Activated T-helper 17 cell treated with anti-CD3 and anti-CD28 coated beads, Interleukin-2, amount 50 U/mL, for 72 hours (primary cell): ENCODE data around the gene FOXP4. TPM values are rescaled to one million over a fixed set of nuclear protein-coding genes. Genes with fewer than 3 reads are reported as not detected.

ENCODE experiments used
- ATAC-seq: fragments of 150-1000 bp; cut with Tn5 transposase; replicated peaks from 2 replicates; pipeline ENCODE4 v1.10.0; 2021; ENCODE audit warnings: mild to moderate bottlenecking, moderate library complexity
- H3K27ac Mint-ChIP-seq: one replicate; pipeline ENCODE4 v1.8.0; 2022; ENCODE audit warnings: mixed read lengths
- H3K27me3 Mint-ChIP-seq: one replicate; pipeline ENCODE4 v1.8.0; 2022; ENCODE audit warnings: mixed read lengths
- H3K36me3 Mint-ChIP-seq: one replicate; pipeline ENCODE4 v1.8.0; 2022; ENCODE audit warnings: low read depth, mild to moderate bottlenecking, mixed read lengths
- H3K4me1 Mint-ChIP-seq: one replicate; pipeline ENCODE4 v1.8.0; 2022; ENCODE audit warnings: mixed read lengths
- H3K4me3 Mint-ChIP-seq: one replicate; pipeline ENCODE4 v1.8.0; 2022; ENCODE audit warnings: mild to moderate bottlenecking, mixed read lengths
- H3K9me3 Mint-ChIP-seq: one replicate; pipeline ENCODE4 v1.8.0; 2022; ENCODE audit warnings: mixed read lengths
- total RNA-seq, 2 donors: library from RNA; stranded (reverse); gene quantifications; one replicate each; pipeline ENCODE4 v1.2.3, GENCODE V29; 2022

Gene FOXP4
- total RNA-seq, 2 donors from 2014 or later, result 8.7 to 11.6 TPM

DNA sequence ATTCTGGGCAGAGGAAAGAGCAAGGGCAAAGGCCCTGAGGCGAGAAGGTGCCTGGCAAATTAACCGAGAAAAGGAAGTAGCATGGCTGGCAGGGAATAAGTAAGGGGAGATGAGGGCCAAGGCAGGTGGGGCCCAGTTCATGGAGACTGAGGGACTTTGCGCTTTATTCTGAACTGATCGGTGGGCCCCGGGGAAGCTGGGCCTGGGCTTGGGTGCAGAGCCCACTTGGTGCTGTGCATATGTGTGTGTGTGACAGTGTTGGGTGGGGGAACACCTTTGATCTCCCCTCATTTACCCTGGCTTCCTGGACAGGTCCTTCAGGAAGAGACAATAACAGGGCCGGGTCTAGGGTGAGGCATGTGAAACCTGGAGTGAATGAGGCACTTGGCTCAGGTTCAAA is 89.2 kb downstream of the FOXP4 start:
- H3K4me1 Mint-ChIP-seq, result no peaks in the 10 kb centered on the region
- H3K27ac Mint-ChIP-seq, result no peak overlapping the region
- no peaks in the 10 kb centered on the region for H3K9me3 Mint-ChIP-seq
- H3K27me3 Mint-ChIP-seq, result peaks cover 42% of the 10 kb centered on the region
- no peaks in the 10 kb centered on the region for H3K36me3 Mint-ChIP-seq
- no peak for ATAC-seq
- no peak overlapping the region for H3K4me3 Mint-ChIP-seq

DNA sequence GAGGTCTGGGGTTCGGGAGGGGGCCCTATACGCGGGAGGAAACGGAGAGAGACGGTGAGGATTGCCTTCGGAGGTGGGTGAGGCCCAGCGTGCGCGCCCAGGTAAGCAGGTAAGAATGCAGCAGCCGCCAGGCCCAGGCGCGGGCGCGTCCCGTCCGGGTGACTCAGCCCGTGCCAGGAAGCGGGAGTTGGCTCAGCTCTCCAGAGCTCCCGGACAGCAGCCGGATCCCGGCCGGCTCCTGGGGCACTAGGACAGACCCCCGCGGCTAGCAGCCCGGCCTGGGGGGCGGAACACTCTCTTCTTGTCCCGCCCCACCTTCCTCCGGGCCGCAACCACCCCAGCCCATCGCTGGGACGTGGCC is 90.6 kb downstream of the FOXP4 start:
- Mint-ChIP-seq H3K4me1 (no peaks in the 10 kb centered on the region), H3K27me3 (peaks cover 35% of the 10 kb centered on the region), H3K36me3 (no peaks in the 10 kb centered on the region), H3K4me3 (peak overlapping the region; percentile 29), H3K9me3 (no peaks in the 10 kb centered on the region), H3K27ac (no peak overlapping the region)
- no peak for ATAC-seq

DNA sequence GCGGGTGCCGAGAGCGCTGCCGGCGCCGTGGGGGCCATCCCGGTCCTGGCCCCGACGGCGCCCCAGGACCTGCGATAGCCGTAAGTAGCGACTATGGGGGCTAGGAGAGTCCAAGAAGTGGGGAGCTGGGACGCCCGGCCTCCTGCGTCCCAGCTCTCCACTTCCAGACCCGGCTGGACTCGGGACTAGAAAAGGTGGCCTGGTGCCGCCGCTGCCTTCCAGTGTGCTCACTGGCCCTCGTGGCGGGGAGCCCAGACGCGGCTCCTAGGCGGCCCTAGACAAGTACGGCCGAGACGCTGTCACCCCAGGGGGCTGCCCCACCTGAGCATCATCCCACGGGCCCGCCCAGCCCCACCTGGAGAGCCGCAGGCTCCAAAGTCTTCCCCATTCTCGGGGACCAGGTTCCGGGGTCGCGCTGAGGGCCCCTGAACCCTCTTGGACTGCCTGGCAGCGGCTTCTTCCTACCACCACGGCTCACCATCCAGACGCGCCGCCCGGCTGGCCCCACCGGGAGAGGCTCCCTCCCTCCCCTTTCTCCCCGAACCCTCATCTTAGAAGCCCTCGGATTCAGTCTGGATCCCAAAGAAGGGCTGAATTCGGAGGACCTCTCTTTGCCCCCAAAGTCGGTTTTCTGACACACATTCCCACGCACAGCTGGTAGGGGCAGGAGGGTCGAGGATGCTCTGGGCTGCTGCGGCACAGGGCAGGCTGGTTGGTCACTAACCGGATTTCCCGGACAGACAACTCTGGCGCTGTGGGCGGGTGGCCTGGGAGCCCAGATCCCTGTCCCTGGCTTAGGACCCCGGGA is 91.2 kb downstream of the FOXP4 start:
- H3K27me3 Mint-ChIP-seq, result peaks cover 33% of the 10 kb centered on the region
- no peaks in the 10 kb centered on the region for H3K4me1 Mint-ChIP-seq
- H3K36me3 Mint-ChIP-seq, result no peaks in the 10 kb centered on the region
- peak overlapping the region; percentile 54 for H3K4me3 Mint-ChIP-seq
- no peaks in the 10 kb centered on the region for H3K9me3 Mint-ChIP-seq
- no peak overlapping the region for H3K27ac Mint-ChIP-seq
- no peak for ATAC-seq

DNA sequence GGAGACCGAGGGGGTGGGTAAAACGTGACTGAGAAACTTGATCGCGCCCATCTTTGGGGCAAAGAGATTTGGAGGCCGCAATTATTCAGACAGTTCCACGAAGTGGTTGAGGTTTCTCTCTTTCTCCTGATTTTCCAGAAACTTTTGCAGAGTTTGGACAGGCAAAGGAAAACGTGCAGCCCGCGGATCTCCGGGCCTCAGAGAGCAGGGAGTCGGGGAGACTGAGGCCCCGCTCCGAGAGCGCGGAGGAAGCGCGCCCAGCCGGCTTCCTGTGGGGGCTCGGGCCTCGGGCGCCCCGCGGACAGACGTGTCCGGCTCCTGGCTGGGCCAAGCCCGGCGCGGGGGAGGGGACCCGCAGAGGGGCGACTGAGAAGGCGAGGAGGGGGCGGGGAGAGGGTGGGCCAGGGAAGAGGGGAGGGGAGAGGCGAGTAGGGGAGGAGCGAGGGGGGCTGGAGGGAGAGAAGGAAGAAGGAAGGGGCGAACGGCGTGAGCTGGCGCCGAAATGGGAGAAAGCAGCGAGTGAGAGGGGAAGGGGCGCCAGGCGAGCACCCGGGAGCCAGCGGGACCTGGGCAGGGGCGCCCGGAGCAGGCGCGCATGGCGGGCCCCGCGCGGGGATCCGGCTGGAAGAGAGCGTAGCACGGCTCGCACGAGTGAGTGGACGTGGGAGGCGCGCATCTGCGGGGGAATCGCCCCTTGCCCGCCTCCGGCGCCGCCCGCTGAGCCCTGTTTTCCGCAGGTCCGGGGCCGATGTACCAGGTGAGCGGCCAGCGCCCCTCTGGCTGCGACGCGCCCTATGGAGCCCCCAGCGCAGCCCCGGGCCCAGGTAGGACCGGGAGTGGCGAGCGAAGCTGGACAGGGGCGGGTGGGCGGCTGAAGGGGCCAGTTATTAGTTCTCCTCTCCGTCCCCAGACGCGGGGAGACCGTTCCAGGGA is 92.1 kb downstream of the FOXP4 start, which contains the start of gene MDFI:
TSS of gene MDFI (plus strand) at position 467 of the 933 bp plus-strand sequence. CDS start at position 749, 282 bp downstream.
- no peaks in the 10 kb centered on the region for H3K4me1 Mint-ChIP-seq
- H3K27ac Mint-ChIP-seq, result no peak within 1 kb of the TSS
- H3K36me3 Mint-ChIP-seq, result no peaks in the 10 kb centered on the region
- H3K27me3 Mint-ChIP-seq, result peaks cover 33% of the 10 kb centered on the region
- ATAC-seq, result no peak
- no peaks in the 10 kb centered on the region for H3K9me3 Mint-ChIP-seq
- H3K4me3 Mint-ChIP-seq, result peak within 1 kb of the TSS; percentile 54

DNA sequence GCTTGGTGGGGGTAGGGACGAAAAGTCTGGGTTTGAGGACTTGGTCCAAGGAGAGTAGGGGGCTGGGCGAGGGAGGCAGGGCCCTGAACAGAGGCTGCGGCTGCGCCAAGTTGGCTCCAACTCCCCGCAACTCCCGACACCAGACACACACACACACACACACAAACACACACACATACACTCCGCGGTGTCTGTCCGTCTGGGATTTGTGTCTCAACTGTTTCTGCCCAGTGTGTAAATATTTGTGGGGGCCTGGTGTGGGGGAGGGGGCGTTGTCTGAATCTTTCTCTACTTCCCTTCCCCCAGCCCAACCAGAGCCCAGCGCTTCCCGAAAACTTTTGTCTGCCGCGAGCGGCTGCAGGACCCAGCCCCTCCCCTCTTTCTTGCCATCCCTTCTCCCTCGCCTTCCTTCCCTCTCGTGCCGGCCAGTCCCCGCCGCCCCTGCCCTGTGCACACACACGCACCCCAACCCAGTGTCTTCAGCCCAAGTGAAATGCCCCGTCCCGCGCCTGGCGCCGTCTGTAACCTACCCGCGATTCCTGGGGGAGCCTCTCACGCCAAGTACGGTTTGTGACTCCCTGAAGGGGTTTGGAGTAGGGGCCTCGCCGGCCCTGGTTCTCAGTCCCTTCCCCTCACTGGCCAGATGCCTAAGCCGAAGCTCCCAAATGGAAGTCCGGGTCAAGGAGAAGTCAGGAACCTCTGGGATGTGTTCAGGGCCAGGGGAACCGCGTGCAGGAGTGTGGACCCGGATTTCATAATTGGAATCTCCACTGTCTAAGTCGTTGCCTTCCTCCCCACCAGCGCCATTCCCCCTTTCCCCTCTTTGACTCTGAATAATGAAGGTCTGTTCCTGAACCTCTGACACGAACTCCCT is 93.0 kb downstream of the FOXP4 start:
- Mint-ChIP-seq H3K36me3 (no peaks in the 10 kb centered on the region), H3K4me1 (no peaks in the 10 kb centered on the region), H3K27ac (no peak overlapping the region), H3K9me3 (no peaks in the 10 kb centered on the region), H3K4me3 (no peak overlapping the region), H3K27me3 (peaks cover 33% of the 10 kb centered on the region)
- ATAC-seq, result no peak

DNA sequence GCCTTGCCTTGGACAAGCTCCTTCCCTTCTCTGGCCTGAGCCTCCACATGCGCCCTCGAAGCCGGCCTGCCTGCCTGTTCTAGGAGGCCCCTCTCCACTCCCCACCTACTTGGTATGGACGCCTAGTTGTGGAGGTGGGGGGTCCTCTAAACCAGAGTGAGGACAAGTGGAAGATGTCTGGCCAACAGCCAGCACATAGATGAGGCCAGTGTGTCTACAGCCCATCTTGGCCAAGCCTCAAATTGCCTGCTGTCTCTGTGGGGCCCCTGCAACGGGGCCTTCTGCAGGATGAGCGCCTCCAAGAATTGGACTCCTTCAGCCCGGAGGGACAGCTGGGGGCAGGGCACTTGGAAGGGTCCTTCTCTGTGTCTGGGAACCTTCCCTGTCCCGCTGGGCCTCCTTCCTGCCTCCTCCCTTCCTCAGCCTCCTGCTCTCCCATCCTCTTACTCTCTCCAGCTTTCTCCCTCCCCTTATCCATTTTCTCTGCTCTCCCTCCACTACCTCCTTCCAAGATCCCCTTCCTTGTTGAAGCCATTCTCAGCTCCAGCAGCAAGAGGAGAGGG is 93.7 kb downstream of the FOXP4 start:
- Mint-ChIP-seq H3K36me3 (no peaks in the 10 kb centered on the region), H3K4me3 (no peak overlapping the region), H3K27ac (no peak overlapping the region), H3K9me3 (no peaks in the 10 kb centered on the region), H3K4me1 (no peaks in the 10 kb centered on the region), H3K27me3 (peaks cover 33% of the 10 kb centered on the region)
- no peak for ATAC-seq

DNA sequence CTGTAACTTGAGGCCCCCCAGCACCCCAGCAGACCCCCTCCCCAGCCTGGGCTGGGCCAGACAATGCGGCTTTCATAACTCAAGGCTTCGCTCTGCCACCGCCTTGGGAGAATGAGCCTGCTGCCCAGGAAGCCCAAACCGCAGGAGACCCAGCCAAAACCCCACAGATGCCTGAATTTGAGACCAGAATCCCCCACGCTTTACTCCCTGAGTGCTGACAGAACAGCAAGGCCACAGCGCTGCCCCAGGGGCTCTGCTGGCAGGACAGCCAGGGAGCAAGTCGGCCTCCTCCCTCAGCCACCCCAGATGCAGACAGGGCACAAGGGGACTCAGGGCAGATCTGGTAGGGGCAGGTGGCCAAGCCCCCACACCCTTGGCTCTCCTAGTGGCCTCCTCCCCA is 94.2 kb downstream of the FOXP4 start:
- Mint-ChIP-seq H3K36me3 (no peaks in the 10 kb centered on the region), H3K4me1 (no peaks in the 10 kb centered on the region), H3K27ac (no peak overlapping the region), H3K27me3 (peaks cover 29% of the 10 kb centered on the region), H3K4me3 (no peak overlapping the region), H3K9me3 (no peaks in the 10 kb centered on the region)
- ATAC-seq, result no peak

DNA sequence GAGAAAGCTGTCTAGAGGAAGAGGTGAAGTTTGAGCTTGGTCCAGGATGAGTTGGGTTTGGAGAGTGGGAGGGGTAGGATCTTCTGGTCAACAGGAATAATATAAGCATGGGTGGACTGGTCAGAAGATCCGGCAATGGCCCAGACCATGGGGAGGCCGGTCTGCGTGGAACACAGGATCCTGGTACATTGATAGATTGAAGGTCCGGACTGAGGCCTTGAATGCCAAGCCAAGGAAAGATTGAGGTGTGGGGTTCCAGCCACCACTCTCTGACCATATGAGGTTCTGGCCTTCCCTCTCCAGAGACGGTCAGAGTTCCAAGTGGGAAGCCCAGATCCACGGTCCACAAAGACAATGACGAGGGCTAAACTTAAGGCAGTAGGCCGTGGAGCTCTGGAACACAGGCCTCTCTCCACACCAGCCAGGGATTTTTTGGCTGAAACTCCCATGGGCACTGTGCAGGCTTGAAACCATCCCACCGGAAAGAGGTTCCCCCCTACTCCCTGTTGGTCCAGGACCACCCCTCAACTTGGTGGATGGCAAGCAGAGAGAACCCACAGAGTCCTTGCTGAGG is 95.3 kb downstream of the FOXP4 start:
- ATAC-seq, result no peak
- Mint-ChIP-seq H3K4me3 (no peak overlapping the region), H3K9me3 (no peaks in the 10 kb centered on the region), H3K4me1 (no peaks in the 10 kb centered on the region), H3K27me3 (peaks cover 29% of the 10 kb centered on the region), H3K27ac (no peak overlapping the region), H3K36me3 (no peaks in the 10 kb centered on the region)

DNA sequence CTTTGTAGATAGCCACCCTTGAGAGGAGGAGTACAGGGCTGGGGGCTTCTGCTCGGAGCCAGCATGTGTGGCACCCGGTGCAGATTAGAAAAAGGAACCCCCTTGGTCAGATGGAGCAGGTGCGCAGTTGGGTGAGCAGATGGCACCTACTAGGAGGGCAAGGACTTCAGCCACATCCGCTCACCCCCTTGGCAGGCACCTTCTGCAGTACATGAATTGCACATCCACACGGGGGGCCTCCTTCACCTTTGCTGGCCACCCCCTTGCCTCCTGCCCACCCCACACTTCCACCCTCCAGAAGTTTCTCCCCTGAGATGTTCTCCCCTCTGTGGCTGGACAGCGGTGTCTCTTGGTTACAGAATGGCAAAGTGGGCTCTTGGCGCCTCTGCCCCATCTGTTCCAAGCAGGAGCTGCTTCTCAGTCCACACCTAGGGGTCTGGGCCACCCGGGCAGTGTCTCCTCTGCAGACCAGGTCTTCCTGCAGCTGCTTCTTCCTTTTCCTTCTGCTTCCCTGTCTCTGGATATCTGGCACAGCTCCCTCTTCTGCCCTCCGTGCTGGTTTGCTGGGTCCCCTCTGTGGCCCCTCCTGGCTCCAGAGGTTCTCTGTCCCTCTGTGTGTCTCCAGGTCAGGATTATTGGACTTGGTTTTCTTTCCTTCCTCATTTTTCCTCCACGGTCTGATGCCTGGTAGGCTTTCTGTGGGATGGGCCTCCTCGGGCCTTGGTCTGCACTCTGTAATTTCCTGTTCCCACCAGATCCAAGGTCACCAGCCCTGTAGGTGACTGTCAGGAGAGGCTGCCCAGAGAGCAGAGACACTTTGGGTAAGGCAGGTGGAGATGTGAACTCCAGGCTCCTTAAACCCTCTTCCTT is 96.1 kb downstream of the FOXP4 start:
- H3K9me3 Mint-ChIP-seq, result no peaks in the 10 kb centered on the region
- no peak overlapping the region for H3K4me3 Mint-ChIP-seq
- H3K4me1 Mint-ChIP-seq, result no peaks in the 10 kb centered on the region
- H3K27ac Mint-ChIP-seq, result no peak overlapping the region
- peaks cover 26% of the 10 kb centered on the region for H3K27me3 Mint-ChIP-seq
- H3K36me3 Mint-ChIP-seq, result no peaks in the 10 kb centered on the region
- no peak for ATAC-seq

DNA sequence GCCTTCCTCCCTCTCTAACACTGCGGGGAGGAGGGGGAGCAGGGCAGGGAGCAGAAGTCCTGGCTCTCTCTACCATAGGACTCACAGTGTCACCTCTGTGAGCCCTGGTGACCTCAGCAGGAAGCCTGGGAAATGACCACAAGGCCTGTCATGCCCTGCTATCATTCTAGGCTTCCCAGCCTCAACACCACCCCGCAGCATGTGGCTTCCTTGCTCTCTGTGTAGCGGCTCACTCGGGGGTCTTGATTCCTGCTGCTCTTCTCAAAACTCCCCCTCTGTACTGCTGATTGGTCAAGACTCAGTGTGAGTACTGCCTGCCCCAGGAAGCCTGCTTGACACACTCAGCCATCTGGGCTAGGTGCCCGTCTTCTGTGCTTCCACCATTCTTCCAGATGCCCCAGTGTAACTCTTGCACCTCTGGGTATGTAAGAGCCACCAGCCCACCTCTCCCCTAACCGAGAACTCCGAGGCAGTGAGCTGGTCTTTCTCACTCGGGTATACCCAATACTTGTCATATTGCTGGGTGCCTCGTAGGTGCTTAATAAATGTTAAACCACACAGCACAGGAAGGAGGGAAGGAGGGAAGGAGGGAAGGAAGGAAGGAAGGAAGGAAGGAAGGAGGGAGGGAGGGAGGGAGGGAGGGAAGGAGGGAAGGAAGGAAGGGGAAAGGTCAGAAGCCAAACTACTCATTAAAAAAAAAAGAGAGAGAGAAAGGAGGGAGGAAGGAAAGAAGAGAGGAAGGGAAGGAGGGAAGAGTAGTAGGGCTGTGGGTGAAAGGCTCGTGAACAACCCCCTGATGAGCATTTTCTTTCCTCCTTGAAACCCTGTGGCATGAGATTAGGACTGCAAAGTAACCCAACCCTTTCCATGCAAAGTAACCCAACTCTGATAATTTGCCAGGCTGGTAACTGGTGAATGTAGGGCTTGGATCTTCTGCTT is 97.0 kb downstream of the FOXP4 start:
- H3K4me3 Mint-ChIP-seq, result no peak overlapping the region
- no peaks in the 10 kb centered on the region for H3K4me1 Mint-ChIP-seq
- no peak for ATAC-seq
- H3K9me3 Mint-ChIP-seq, result no peaks in the 10 kb centered on the region
- peaks cover 22% of the 10 kb centered on the region for H3K27me3 Mint-ChIP-seq
- H3K27ac Mint-ChIP-seq, result no peak overlapping the region
- H3K36me3 Mint-ChIP-seq, result no peaks in the 10 kb centered on the region

DNA sequence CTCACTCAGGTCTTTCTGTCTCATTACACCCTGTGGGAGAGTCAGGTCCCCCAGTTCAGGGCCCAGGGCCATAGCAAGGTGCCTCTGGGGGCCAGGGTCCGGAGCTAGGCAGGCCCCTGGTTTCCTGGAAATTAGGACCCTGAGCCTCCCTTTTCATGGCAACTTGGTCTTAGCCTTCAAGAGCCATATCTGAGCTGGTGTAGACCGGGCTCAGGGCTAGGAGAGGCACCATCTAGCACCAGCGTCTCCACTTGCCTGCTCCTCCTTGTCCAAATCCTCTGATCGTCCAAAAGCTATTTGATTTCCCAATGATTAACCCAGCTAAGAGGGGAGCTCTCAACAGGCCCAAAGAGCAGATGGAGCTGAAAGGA is 97.7 kb downstream of the FOXP4 start:
- H3K4me3 Mint-ChIP-seq, result no peak overlapping the region
- ATAC-seq, result no peak
- H3K27ac Mint-ChIP-seq, result no peak overlapping the region
- no peaks in the 10 kb centered on the region for H3K4me1 Mint-ChIP-seq
- no peaks in the 10 kb centered on the region for H3K9me3 Mint-ChIP-seq
- no peaks in the 10 kb centered on the region for H3K36me3 Mint-ChIP-seq
- H3K27me3 Mint-ChIP-seq, result peaks cover 22% of the 10 kb centered on the region

DNA sequence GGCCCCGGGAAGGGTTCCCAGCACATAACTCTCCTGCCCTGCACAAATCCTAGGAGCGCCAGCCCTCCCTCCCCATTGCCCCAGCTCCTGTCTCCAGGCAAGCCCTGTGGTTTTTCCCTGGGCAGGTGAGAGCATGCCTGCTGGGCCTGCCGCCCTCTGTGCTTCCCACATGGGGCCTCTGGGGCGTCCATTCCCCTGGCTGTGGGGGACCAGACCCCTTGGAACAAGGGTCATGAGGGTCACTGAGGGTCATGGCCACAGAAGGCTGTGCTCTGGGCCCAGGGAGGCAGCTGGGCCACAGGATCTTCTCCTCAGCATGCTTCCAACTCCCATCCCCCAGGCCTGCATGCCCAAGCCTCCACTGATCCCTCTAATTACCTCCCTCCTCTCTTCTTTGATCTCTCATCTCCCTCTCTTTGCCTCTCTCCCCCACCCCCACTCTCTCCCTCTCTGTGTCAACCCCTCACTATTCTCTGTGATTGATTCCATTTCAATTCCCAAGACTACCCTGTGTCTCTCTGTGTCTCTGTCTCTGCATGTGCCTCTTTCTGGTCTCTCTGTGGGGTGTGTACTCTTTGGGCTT is 98.2 kb downstream of the FOXP4 start:
- Mint-ChIP-seq H3K4me1 (no peaks in the 10 kb centered on the region), H3K9me3 (no peaks in the 10 kb centered on the region), H3K36me3 (no peaks in the 10 kb centered on the region), H3K4me3 (no peak overlapping the region), H3K27ac (no peak overlapping the region), H3K27me3 (peaks cover 18% of the 10 kb centered on the region)
- ATAC-seq, result no peak
